Sigmoid colon (tissue), 7 donors: ENCODE measurements around the gene GPR157. TPM values are rescaled to one million over a fixed set of nuclear protein-coding genes. Genes with fewer than 3 reads are reported as not detected.

Source experiments
- DNase-seq: peaks from one replicate; pipeline ENCODE4 v3.0.0-alpha.2; 2019
- H3K27ac ChIP-seq, 4 donors: fragments of 200-600 bp; sonication (generic); one replicate each; pipeline ENCODE4 v1.5.1; 2016 to 2019; ENCODE audit warnings: mild to moderate bottlenecking in 1 of 4
- H3K27me3 ChIP-seq, 3 donors: fragments of 200-600 bp; sonication (generic); one replicate each; pipeline ENCODE4 v1.5.1; 2019; ENCODE audit warnings: mild to moderate bottlenecking in 1 of 3
- H3K36me3 ChIP-seq, 4 donors: fragments of 200-600 bp; sonication (generic); one replicate each; pipeline ENCODE4 v1.5.1; 2016 to 2019
- H3K4me1 ChIP-seq, 4 donors: fragments of 200-600 bp; sonication (generic); one replicate each; pipeline ENCODE4 v1.5.1; 2017 to 2019
- H3K4me3 ChIP-seq, 4 donors: fragments of 200-600 bp; sonication (generic); one replicate each; pipeline ENCODE4 v1.5.1; 2017 to 2019; ENCODE audit warnings: mild to moderate bottlenecking in 2 of 4, moderate library complexity in 1 of 4
- H3K9me3 ChIP-seq, 4 donors: fragments of 200-600 bp in 3 of 4; sonication (generic) in 3 of 4; one replicate each; pipeline versions ENCODE4 v1.5.1 to v1.6.1; 2013 to 2019
- CTCF ChIP-seq, 4 experiments: fragments of 450-650 bp in 3 of 4; fragments of 200-600 bp in 1 of 4; IDR thresholded peaks; one replicate each; pipeline ENCODE4 v1.5.1; 2016 to 2019; ENCODE audit warnings: antibody characterized with exemption in 4 of 4, mild to moderate bottlenecking in 3 of 4, moderate library complexity in 2 of 4
- EP300 ChIP-seq, 4 donors: sonication (generic); formaldehyde crosslinking; IDR thresholded peaks; one replicate each; pipeline ENCODE4 v1.6.1; 2017; ENCODE audit warnings: antibody characterized with exemption in 4 of 4
- POLR2A ChIP-seq, 2 donors: fragments of 450-650 bp; IDR thresholded peaks; one replicate each; pipeline ENCODE4 v1.6.1; 2016; ENCODE audit warnings: antibody characterized with exemption in 2 of 2, mild to moderate bottlenecking in 2 of 2, moderate library complexity in 2 of 2
- POLR2AphosphoS5 ChIP-seq, 4 donors: sonication (generic); formaldehyde crosslinking; IDR thresholded peaks; one replicate each; pipeline ENCODE4 v1.6.1; 2017; ENCODE audit warnings: antibody characterized with exemption in 4 of 4
- WGBS, 2 donors: extraction: QIAGEN DNeasy Blood & Tissue Kit; methylation state at CpG; one replicate each; pipeline ENCODE4 v1.1.7; 2013; 5-methylcytosine and 5-hydroxymethylcytosine counted together
- intact Hi-C: fragments of 100-400 bp; cut with DNase I; formaldehyde crosslinking; loops from one replicate; pipeline ENCODE4 v1.15.1; 2023
- polyA plus RNA-seq, 3 donors: library from polyadenylated mRNA; stranded (reverse); fragments of 200-250 nt; gene quantifications; one replicate each; pipeline ENCODE4 v1.2.3, GENCODE V29; 2013
- total RNA-seq, 4 donors: library from RNA; depleted of rRNA; stranded (reverse); fragments of >200 nt; gene quantifications; one replicate each; pipeline ENCODE4 v1.1.0, GENCODE V29; 2016
- donor health status: healthy with polysubstance abuse.
- donor health status: Bipolar disorder and iron deficiency.
- donor health status: healthy.

Gene GPR157
- total and polyA plus RNA-seq, 7 donors = 0.92 to 3.7 (median 1.8) TPM

- 63 to 66% methylated on average over 5 of the region's 5 CpGs for WGBS, 2 donors
Measured at GRCh38 chr1:9133870-9134585, 5.1 kb upstream of the GPR157 start.

GRCh38 chr1:9129266-9130041, 552 bp upstream of the GPR157 start:
- peak; percentile 91 for DNase-seq
- H3K36me3 ChIP-seq = no peaks in the 10 kb centered on the region

More at GRCh38 chr1:9133870-9134585, 5.1 kb upstream of the GPR157 start:
- Histone ChIP-seq H3K36me3 (no peaks in the 10 kb centered on the region), H3K27me3 (no peaks in the 10 kb centered on the region), H3K4me1 (peaks cover 0 to 5% (median 0%) of the 10 kb centered on the region in 4 donors), H3K27ac (no peak overlapping the region), H3K4me3 (no peak overlapping the region), H3K9me3 (no peaks in the 10 kb centered on the region)
- TF ChIP-seq POLR2A (IDR thresholded peaks at IDR 0.05) (no peak), POLR2AphosphoS5 (IDR thresholded peaks at IDR 0.05) (no peak), CTCF (IDR thresholded peaks at IDR 0.05) (no peak), EP300 (IDR thresholded peaks at IDR 0.05) (no peak)
- intact Hi-C loops = no loop called here
- DNase-seq = no peak

GRCh38 chr1:9128166-9128519, 759 bp downstream of the GPR157 start:
- intact Hi-C loops = no loop called here
- TF ChIP-seq POLR2A (IDR thresholded peaks at IDR 0.05) (no peak), CTCF (IDR thresholded peaks at IDR 0.05) (no peak), POLR2AphosphoS5 (IDR thresholded peaks at IDR 0.05) (no peak), EP300 (IDR thresholded peaks at IDR 0.05) (no peak)
- no peaks in the 10 kb centered on the region for H3K36me3 ChIP-seq
- peak overlapping the region; percentile 75 to 90 (median 84) for H3K27ac ChIP-seq
- DNase-seq = peak; percentile 81
- H3K27me3 ChIP-seq = no peaks in the 10 kb centered on the region
- H3K4me1 ChIP-seq = peaks cover 0 to 27% (median 21%) of the 10 kb centered on the region in 4 donors
- H3K4me3 ChIP-seq = peak overlapping the region; percentile 41 to 85 (median 59)
- no peaks in the 10 kb centered on the region for H3K9me3 ChIP-seq
- 10 to 43% methylated on average over 16 of the region's 16 CpGs for WGBS, 2 donors

More at GRCh38 chr1:9129266-9130041, 552 bp upstream of the GPR157 start:
- Histone ChIP-seq H3K4me3 (peak overlapping the region; percentile 46 to 85 (median 59)), H3K9me3 (no peaks in the 10 kb centered on the region), H3K27ac (peak overlapping the region; percentile 75 to 90 (median 84)), H3K4me1 (peaks cover 0 to 27% (median 21%) of the 10 kb centered on the region in 4 donors), H3K27me3 (no peaks in the 10 kb centered on the region)
- intact Hi-C loops = no loop called here
- no peak for TF ChIP-seq EP300 (IDR thresholded peaks at IDR 0.05)
- TF ChIP-seq POLR2A (IDR thresholded peaks at IDR 0.05) = no peak
- no peak for TF ChIP-seq CTCF (IDR thresholded peaks at IDR 0.05)
- TF ChIP-seq POLR2AphosphoS5 (IDR thresholded peaks at IDR 0.05) = no peak
- WGBS, 2 donors = 2 to 6% methylated on average over 46 of the region's 46 CpGs

- WGBS, 2 donors = 59 to 84% methylated on average over 19 of the region's 19 CpGs
- DNase-seq = no peak
- TF ChIP-seq EP300 (IDR thresholded peaks at IDR 0.05) = no peak
- TF ChIP-seq POLR2AphosphoS5 (IDR thresholded peaks at IDR 0.05) = no peak
- TF ChIP-seq CTCF (IDR thresholded peaks at IDR 0.05) = no peak
- TF ChIP-seq POLR2A (IDR thresholded peaks at IDR 0.05) = no peak
- Histone ChIP-seq H3K27ac (peak overlapping the region; percentile 75 to 90 (median 84)), H3K4me3 (peak overlapping the region; percentile 41 to 85 (median 59)), H3K36me3 (no peaks in the 10 kb centered on the region), H3K4me1 (peaks cover 0 to 27% (median 21%) of the 10 kb centered on the region in 4 donors), H3K9me3 (no peaks in the 10 kb centered on the region), H3K27me3 (no peaks in the 10 kb centered on the region)
- intact Hi-C loops = no loop called here
Measured at GRCh38 chr1:9127395-9128165, 1.3 kb downstream of the GPR157 start.
